CD4-positive, alpha-beta T cell treated with Interleukin-6 at 100 ng/mL for 8 hours (primary cell): Measurements from ENCODE around the gene UQCRC1.

ENCODE experiments used
- DNase-seq: peaks from one replicate; pipeline ENCODE4 v3.0.0-alpha.2; 2020; ENCODE audit warnings: mixed read lengths, low spot score

UQCRC1 gene

GRCh38 chr3:48572517-48572916, 36.9 kb downstream of the UQCRC1 start:
- DNase-seq, result no peak

GRCh38 chr3:48571938-48572337, 37.5 kb downstream of the UQCRC1 start:
- no peak for DNase-seq

GRCh38 chr3:48569808-48570450, 39.5 kb downstream of the UQCRC1 start:
- no peak for DNase-seq

- DNase-seq, result no peak
Measured at GRCh38 chr3:48569400-48569799, 40.0 kb downstream of the UQCRC1 start.

- no peak for DNase-seq
Measured at GRCh38 chr3:48568476-48568875, 41.0 kb downstream of the UQCRC1 start.

- no peak for DNase-seq
Measured at GRCh38 chr3:48567500-48567899, 41.9 kb downstream of the UQCRC1 start.

- DNase-seq, result no peak
Measured at GRCh38 chr3:48567090-48567489, 42.4 kb downstream of the UQCRC1 start.

- DNase-seq, result no peak
Measured at GRCh38 chr3:48566401-48566760, 43.1 kb downstream of the UQCRC1 start.

GRCh38 chr3:48565591-48566400, 43.6 kb downstream of the UQCRC1 start:
- no peak for DNase-seq

GRCh38 chr3:48565186-48565585, 44.3 kb downstream of the UQCRC1 start:
- DNase-seq, result no peak

- no peak for DNase-seq
Measured at GRCh38 chr3:48564667-48565066, 44.8 kb downstream of the UQCRC1 start.

GRCh38 chr3:48564022-48564421, 45.4 kb downstream of the UQCRC1 start:
- DNase-seq, result no peak

GRCh38 chr3:48563382-48563918, 46.0 kb downstream of the UQCRC1 start, which contains the start of gene UCN2:
TSS of gene UCN2 (minus strand) at chr3:48563781. CDS start at chr3:48563124, 657 bp downstream.
- DNase-seq, result no peak

- DNase-seq, result no peak
Measured at GRCh38 chr3:48562367-48563095, 46.9 kb downstream of the UQCRC1 start.

GRCh38 chr3:48561045-48561736, 48.3 kb downstream of the UQCRC1 start:
- no peak for DNase-seq

- DNase-seq, result no peak
Measured at GRCh38 chr3:48560648-48561018, 48.8 kb downstream of the UQCRC1 start.

- no peak for DNase-seq
Measured at GRCh38 chr3:48558493-48559134, 50.8 kb downstream of the UQCRC1 start.

- peak; percentile 100 for DNase-seq
Measured at GRCh38 chr3:48556796-48557626, 52.4 kb downstream of the UQCRC1 start, which contains the start of gene PFKFB4. TSS of gene PFKFB4 (minus strand) at chr3:48556803. CDS start at chr3:48556777, 26 bp downstream.

- DNase-seq, result no peak
Measured at GRCh38 chr3:48555949-48556795, 53.3 kb downstream of the UQCRC1 start.
